Measurements from ENCODE around the gene DDX31.

Gene DDX31

DNA sequence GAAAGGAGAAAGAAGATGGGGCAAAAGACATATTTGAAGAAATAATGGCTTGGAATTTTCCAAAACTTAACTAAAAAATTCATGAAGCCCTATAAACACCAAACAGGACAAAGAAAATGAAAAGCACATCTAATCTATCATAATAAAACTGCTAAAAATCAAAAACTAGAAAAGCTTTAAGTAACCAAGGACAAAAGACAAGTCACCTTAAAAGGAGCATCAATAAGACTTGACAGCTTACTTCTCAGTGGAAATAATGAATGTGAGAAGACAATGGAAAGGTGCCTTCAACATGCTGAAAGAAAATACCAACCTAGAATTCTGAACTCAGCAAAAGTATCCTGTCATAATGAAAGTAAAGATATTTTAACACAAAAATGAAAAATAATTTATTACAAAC, 27.4 kb upstream of the DDX31 start:
- no peak for TF ChIP-seq CTCF (IDR thresholded peaks at IDR 0.05; ENCODE audit: low read depth, low read length)
- no peak overlapping the region for H3K4me3 ChIP-seq (replicated peaks in 1 of 2; ENCODE audit: low read depth in 2 of 2, low read length in 2 of 2)
- peak in 1 of 2 donors; percentile 3 for DNase-seq (ENCODE audit: low read depth in 2 of 2)

GRCh38 chr9:132694144-132694543, 24.4 kb upstream of the DDX31 start:
- DNase-seq (ENCODE audit: low read depth in 2 of 2), result peak; percentile 11 to 64
- no peak overlapping the region for H3K4me3 ChIP-seq (replicated peaks in 1 of 2; ENCODE audit: low read depth in 2 of 2, low read length in 2 of 2)
- TF ChIP-seq CTCF (IDR thresholded peaks at IDR 0.05; ENCODE audit: low read depth, low read length), result peak; percentile 31

GRCh38 chr9:132690696-132691095, 20.9 kb upstream of the DDX31 start:
- H3K4me3 ChIP-seq (replicated peaks in 1 of 2; ENCODE audit: low read depth in 2 of 2, low read length in 2 of 2), result no peak overlapping the region
- TF ChIP-seq CTCF (IDR thresholded peaks at IDR 0.05; ENCODE audit: low read depth, low read length), result no peak
- no peak for DNase-seq (ENCODE audit: low read depth in 2 of 2)

DNA sequence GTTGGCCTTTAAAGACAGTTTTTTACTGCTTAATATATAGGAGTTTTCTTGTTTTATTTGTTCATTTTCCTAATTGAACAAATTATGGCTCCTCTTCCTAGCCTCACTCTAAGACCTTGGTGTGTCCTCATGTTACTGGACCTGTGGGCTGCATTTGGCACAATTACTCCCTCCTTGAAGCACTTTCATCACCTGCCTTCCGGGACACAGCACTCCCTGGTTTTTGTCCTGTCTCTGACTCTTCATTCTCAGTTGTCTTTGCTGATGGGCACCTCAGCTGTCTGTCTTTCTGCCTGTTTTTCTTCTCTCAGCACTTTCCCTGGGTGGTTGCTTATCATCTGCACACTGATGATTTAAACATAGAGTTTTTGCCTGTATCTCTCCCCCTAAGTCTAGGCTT, 14.1 kb upstream of the DDX31 start:
- H3K4me3 ChIP-seq (replicated peaks in 1 of 2; ENCODE audit: low read depth in 2 of 2, low read length in 2 of 2), result no peak overlapping the region
- no peak for TF ChIP-seq CTCF (IDR thresholded peaks at IDR 0.05; ENCODE audit: low read depth, low read length)
- no peak for DNase-seq (ENCODE audit: low read depth in 2 of 2)

DNA sequence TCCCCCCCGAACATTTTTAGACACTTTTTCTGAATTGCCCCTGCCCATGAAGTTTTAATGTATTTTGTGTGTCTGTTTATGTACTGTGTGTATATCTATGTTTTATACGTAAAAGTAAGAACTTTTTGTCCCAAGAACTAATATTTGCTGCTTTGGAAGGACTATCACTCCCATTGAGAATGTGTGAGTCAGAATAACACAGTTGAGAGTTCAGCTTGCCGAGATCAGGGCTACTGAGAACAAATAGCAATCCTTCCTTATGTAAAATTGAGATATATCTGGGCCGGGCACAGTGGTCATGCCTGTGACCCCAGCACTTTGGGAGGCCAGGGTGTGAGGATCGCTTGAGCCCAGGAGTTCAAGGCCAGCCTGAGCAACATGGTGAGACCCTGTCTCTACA, 11.8 kb upstream of the DDX31 start:
- H3K4me3 ChIP-seq (replicated peaks in 1 of 2; ENCODE audit: low read depth in 2 of 2, low read length in 2 of 2), result no peak overlapping the region
- TF ChIP-seq CTCF (IDR thresholded peaks at IDR 0.05; ENCODE audit: low read depth, low read length), result no peak
- peak in 1 of 2 donors; percentile 30 for DNase-seq (ENCODE audit: low read depth in 2 of 2)

DNA sequence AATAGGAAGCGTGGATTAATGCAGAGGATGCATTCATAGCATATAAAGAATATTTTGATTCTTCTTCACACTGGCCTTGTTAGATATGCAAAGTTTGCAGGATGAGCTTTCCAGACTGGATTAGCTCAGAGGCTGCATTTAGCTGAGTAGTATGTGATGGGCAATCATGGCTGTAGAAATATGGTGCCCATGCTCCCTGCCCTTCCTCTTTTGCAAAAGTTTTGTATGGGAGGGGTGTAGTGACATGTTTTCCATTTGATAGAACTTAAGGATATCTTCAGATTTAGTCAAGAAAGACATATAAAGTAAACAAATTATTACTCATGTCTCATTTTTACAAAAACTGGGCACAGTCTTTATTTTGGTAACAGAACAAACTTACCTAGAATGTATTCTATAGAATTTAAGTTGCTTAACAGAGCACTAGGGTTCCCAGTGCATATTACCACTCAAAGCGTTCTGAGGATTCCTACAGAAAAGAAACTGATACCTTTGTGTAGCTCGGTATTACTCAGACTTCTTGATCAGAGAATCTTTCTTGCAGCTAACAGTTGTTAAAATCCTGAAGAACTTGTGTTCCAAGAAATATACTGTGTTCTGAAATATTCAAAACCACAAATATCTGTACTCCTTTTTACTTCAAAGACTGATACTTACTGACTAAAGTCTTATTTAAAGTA, 10.3 kb upstream of the DDX31 start:
- DNase-seq (ENCODE audit: low read depth in 2 of 2), result no peak
- no peak overlapping the region for H3K4me3 ChIP-seq (replicated peaks in 1 of 2; ENCODE audit: low read depth in 2 of 2, low read length in 2 of 2)
- TF ChIP-seq CTCF (IDR thresholded peaks at IDR 0.05; ENCODE audit: low read depth, low read length), result no peak

DNA sequence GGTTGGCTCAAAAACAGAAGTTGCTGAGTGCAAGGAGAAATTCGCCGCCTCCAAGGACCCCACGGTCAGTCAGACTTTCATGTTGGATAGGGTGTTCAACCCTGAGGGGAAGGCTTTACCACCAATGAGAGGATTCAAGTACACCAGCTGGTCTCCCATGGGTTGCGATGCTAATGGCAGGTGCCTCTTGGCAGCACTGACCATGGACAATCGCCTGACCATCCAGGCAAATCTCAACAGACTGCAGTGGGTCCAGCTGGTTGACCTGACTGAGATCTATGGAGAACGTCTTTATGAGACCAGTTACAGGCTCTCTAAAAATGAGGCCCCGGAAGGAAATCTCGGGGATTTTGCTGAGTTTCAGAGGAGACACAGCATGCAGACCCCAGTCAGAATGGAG, 8.2 kb upstream of the DDX31 start:
- no peak overlapping the region for H3K4me3 ChIP-seq (replicated peaks in 1 of 2; ENCODE audit: low read depth in 2 of 2, low read length in 2 of 2)
- no peak for TF ChIP-seq CTCF (IDR thresholded peaks at IDR 0.05; ENCODE audit: low read depth, low read length)
- no peak for DNase-seq (ENCODE audit: low read depth in 2 of 2)
